ENCODE measurements around the gene CRMP1.

DNA sequence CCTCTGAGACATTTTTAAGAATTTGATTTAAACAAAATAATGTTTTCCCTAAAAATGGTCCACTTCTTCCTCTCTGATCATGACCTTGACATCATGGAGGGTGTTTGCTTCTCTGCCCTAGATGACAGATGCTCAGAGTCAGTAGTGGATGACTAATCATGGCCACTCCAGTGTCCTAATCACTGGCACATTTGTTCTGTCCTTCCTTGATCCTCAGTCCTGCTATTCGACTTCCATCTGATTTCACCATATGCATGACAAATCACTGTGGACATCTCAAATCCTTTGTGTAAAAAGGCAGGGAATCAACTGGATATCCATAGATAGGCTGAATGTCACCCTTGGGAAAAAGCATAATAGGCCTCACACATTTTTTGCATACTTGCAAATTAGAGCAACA is 9.0 kb downstream of the CRMP1 start:
- TF ChIP-seq POLR2A (IDR thresholded peaks at IDR 0.05; ENCODE audit: low read length) (no peak), GATA1 (IDR thresholded peaks at IDR 0.05; ENCODE audit: low read depth, low read length) (no peak)

All from erythroblast (primary cell).